Measurements from ENCODE around the gene NOC3L.

NOC3L gene

GRCh38 chr10:94362360-94363250, at the start of gene NOC3L:
Gene NOC3L, minus strand, starts transcription at chr10:94362939. Its CDS starts 101 bp downstream, at chr10:94362838.
- peak; percentile 91 for DNase-seq (ENCODE audit: low spot score)
- peak; percentile 60 for TF ChIP-seq CTCF (IDR thresholded peaks at IDR 0.05; ENCODE audit: extremely low read depth, missing control alignments)

GRCh38 chr10:94412449-94412848, 49.7 kb upstream of the NOC3L start:
- DNase-seq (ENCODE audit: low spot score): no peak
- no peak for TF ChIP-seq CTCF (IDR thresholded peaks at IDR 0.05; ENCODE audit: extremely low read depth, missing control alignments)

GRCh38 chr10:94411304-94411703, 48.6 kb upstream of the NOC3L start:
- no peak for TF ChIP-seq CTCF (IDR thresholded peaks at IDR 0.05; ENCODE audit: extremely low read depth, missing control alignments)
- no peak for DNase-seq (ENCODE audit: low spot score)

- no peak for DNase-seq (ENCODE audit: low spot score)
- TF ChIP-seq CTCF (IDR thresholded peaks at IDR 0.05; ENCODE audit: extremely low read depth, missing control alignments): no peak
These were observed 46.4 kb upstream of the NOC3L start for GRCh38 chr10:94409021-94409657.

DNA sequence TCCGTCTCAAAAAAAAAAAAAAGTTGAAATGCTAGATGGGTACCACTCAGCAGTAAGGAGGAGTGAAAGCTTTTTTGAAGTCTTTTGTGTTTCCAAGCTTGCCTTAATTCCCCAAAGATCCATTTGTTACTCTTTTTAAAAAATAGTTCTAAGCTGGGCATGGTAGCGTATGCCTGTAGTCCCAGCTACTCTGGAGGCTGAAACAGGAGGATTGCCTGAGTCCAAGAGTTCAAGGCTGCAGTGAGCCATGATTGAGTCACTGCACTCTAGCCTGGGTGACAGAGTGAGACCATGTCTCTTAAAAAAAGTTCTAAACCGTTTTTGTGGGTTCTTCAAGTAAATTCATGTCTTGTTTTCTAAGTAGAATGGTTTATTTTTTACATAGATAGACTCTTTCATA, 44.9 kb upstream of the NOC3L start:
- no peak for DNase-seq (ENCODE audit: low spot score)
- no peak for TF ChIP-seq CTCF (IDR thresholded peaks at IDR 0.05; ENCODE audit: extremely low read depth, missing control alignments)

DNA sequence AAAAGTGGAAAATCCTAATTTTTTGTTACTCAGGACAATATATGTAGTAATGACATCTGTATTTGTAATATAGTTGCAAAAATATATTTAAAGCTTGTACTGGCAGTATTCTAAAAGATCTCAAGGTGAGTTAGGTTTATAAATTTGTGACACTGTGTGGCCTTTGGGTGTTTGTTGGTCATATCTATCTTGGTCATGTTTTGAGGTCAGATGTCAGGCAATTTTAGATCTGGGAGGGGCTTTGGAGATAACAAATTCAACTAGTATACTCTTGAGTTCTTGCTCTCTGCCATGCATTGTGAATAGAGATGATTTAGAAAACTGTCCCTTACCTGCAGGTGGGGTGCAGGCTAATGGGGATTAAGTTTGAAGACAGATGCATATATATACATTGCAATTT, 42.7 kb upstream of the NOC3L start:
- no peak for TF ChIP-seq CTCF (IDR thresholded peaks at IDR 0.05; ENCODE audit: extremely low read depth, missing control alignments)
- no peak for DNase-seq (ENCODE audit: low spot score)

Measured in GM20000 (cell line).